ENCODE results near the gene LRRC32.

Gene LRRC32

DNA sequence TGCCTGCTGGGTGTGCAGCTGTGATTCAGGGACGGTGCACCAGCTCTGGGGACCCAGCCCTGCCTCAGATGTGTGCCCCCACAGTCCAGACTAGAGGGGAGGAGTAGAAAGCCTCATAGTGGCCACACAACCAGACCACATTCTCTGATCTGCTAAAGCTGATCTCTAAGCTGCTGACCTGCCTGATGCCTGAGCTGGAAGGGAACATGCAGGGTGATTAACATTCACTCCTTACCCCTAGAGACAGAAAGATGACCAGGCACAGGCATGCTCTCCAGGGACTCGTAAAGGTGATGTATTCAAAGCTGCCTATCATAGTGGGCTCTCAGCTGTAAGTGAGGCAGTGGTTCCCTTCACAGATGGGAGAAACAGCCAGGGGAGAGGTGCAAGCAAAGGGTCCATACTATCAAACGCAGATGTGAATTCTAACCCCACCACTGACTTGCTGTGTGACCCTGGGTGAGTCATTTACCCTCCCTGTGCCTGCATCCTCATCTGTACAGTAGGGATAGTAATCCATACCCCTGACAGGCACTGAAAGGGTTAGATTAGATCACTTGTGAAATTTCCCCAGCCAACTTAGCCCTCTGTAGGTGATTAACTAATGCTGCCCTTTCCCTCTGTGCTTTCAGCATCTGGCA is 29.0 kb upstream of the LRRC32 start:
- in situ Hi-C loops (cut with HindIII; ENCODE audit: low sequenced_read_pairs), result no loop called here

DNA sequence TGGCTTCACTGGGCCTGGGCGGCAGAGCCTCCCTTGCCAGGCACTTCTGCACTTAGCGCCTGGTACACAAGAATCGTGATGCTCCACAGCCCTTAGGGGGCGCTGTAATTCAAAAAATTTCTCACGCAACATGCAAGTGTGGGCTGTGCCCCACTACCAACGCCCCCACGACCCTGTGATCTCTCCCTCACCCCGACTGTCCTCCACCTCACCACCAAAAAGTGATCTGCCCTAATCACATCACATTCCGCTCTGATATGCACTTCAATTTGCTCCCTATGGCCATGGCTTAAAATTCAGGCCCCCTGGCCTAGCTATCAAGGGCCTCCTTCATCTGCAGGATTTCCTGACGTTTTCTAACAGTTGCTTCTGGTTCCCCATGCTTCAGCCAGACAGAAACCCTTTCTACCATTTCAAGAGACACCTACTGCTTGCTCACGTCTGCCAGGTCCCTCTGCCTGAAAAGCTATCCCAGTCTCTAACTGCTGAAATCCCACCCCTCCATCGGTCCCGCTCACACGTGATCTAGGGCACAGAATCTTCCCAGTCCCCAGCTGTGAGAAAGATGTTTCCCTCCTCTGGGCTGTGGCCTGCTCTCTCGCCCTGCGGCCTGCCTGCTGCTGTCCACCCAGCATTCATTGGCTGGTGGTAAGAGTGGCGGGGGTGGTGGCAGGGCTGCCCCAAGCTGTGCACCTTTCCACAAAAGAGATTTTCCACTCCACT is 27.9 kb upstream of the LRRC32 start:
- in situ Hi-C loops (cut with HindIII; ENCODE audit: low sequenced_read_pairs), result no loop called here

GRCh38 chr11:76696756-76697155 is 26.2 kb upstream of the LRRC32 start:
- in situ Hi-C loops (cut with HindIII; ENCODE audit: low sequenced_read_pairs), result no loop called here

GRCh38 chr11:76695771-76696170 is 25.2 kb upstream of the LRRC32 start:
- in situ Hi-C loops (cut with HindIII; ENCODE audit: low sequenced_read_pairs), result no loop called here

DNA sequence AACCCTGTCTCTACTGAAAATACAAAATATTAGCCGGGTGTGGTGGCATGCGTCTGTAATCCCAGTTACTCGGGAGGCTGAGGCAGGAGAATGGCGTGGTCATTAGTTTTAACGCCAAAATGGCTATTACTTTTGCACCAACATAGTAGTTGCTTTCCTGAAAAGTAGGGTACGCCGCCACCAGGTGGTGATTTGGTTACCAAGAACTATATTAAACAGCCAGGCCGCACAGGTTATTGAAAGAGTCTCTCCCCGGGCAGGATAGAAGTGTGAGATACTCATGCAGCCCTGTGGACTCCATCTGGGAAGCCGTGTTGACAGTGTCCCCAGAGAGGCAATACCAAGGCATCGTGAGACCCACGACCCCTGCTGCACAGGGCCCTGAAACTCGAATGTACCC is 24.6 kb upstream of the LRRC32 start:
- in situ Hi-C loops (cut with HindIII; ENCODE audit: low sequenced_read_pairs), result no loop called here

GRCh38 chr11:76694664-76695063 is 24.1 kb upstream of the LRRC32 start:
- in situ Hi-C loops (cut with HindIII; ENCODE audit: low sequenced_read_pairs), result no loop called here

DNA sequence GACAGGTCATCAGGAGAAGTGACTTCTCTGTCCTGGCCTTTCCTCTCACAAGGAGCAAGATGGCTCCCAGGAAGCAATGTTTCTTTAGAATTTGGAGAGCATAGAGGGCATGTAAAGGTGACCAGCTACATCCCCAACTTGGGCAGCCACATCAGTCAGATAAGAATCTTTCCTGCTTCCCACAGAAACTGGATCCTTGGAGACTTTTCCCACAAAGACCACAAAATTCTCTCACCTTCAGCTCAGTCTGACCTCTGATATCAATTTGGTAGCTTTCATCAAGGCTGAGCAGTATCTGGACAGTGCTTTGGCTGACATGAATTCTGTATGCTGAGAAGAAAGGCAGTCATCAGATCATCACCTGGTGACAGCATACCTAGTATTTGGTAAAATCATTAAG is 23.3 kb upstream of the LRRC32 start:
- in situ Hi-C loops (cut with HindIII; ENCODE audit: low sequenced_read_pairs), result no loop called here

GRCh38 chr11:76692956-76693355 is 22.4 kb upstream of the LRRC32 start:
- in situ Hi-C loops (cut with HindIII; ENCODE audit: low sequenced_read_pairs), result no loop called here

DNA sequence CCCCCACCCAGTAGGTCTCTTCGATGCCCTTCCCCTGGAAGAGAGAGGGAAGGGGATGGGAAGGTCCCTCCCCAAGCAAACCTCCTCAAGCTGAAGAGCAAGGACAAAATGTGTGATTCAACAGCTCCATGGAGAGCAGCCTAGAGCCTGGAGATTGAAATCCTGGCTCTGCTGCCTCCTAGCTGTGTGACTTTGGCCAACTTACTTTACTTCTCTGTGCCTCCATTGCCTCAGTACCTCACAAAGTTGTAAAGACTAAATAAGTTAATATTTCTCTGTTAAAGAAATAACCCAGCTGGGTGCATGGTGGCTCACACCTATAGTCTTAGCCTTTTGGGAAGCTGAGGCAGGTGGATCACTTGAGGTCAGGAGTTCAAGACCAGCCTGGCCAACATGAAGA is 21.1 kb upstream of the LRRC32 start:
- in situ Hi-C loops (cut with HindIII; ENCODE audit: low sequenced_read_pairs), result no loop called here

- in situ Hi-C loops (cut with HindIII; ENCODE audit: low sequenced_read_pairs), result no loop called here
These were observed 20.2 kb upstream of the LRRC32 start for GRCh38 chr11:76690736-76691135.

DNA sequence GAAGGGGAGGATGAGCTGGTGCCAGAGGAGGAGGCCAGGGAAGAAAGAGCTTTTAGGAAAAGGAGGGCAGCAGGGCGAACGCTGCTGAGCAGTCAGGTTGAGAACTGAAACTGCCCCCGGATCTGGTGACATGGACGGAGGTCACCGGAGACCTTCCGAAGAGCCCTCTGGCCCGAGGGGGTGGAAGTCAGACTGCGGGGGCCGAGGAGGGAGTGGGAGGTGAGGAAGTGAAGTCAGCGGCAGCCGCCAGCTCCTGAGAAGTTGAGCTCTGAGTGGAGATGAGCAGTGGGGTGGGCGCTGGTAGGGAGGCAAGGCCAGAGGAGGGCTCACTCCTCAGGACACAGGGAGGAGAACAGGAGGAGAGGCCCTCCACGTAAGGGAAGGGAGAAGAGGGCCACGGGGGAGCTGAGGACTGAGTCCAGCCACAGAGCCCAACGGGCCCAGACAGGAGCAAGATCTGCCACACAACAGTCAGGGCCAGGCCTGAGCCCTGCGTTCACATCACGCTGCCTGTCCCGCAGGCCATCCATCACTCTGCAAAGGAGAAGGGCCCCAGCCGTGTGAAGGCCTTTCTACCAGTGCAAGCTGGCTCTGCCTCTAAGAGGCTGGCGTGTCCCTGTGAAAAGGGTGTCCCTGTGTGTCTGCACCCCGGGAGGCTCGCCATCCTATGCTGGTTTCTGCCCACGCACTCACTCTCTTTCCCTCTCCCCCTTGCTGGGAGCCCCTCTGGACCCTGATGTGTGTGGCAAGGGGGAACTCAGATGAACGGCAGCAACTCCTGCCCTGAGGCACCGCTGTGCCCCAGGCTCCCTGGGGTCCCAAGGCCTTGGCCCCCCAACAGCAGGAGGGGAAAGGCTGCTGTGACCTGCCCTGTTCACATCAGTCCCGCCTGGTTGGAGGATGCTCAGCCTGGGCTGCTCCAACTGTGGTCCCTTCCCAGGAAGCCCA is 19.0 kb upstream of the LRRC32 start:
- in situ Hi-C loops (cut with HindIII; ENCODE audit: low sequenced_read_pairs), result no loop called here

- in situ Hi-C loops (cut with HindIII; ENCODE audit: low sequenced_read_pairs), result no loop called here
These were observed 17.6 kb upstream of the LRRC32 start for GRCh38 chr11:76688146-76688545.

DNA sequence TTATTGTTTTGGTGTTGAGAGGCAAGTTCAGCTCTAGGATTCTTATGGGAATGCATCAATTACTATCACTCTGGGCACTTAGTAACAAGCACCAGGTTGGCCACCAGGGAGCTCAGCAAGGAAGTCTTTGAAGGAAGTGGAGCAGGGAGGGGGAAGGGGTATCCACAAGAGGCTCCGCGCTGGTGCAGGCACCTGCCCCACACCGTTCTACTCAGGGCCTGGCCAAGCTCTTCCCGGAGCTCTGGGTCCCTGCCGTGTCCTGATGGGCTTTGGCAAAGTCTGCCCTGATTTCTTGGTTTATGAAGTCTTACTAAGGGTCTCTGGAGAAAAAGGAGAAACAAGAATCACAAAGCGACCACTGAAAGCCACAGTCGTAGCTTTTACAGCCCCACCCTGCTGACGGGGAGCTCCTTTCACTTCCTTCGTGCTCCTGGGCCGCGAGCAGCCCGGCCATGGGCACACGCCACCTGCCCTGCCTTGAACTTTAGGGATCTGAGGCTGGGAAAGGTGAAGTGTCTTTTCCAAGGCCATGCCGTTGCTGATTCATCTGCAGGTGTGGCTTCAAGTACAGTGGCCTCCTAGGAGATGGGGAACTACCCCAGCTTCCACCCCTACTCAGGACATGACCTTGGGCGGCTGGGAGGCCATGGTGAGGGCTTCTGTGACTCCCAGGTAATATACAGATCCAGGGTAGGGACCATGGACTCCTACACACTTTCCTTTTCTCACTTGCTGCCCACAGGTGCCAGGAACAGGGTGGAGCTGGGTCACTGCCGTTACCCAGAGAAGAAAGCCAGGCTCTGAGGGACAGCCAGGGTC is 15.9 kb upstream of the LRRC32 start:
- in situ Hi-C loops (cut with HindIII; ENCODE audit: low sequenced_read_pairs), result no loop called here

DNA sequence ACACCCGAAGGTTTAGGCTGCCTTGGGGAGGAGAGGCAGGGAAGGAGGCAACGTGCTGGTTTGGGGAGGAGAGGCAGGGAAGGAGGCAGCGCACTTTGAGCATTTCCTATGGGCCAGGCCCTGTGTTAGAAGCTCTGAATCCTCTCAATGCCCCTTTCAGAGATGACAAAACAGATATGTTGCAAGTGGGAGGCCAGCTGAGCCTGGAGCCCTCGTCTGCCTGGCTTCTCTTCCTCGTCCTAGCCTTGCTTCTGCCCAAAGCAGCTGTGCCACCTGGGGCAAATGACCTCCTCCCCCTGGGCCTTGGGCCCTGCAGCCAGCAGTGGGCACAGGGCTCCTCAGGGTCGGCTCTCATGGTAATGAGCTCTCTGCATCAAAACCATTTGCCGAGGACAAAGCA is 15.3 kb upstream of the LRRC32 start:
- in situ Hi-C loops (cut with HindIII; ENCODE audit: low sequenced_read_pairs), result no loop called here

GRCh38 chr11:76685237-76685636 is 14.7 kb upstream of the LRRC32 start:
- in situ Hi-C loops (cut with HindIII; ENCODE audit: low sequenced_read_pairs), result no loop called here

GRCh38 chr11:76684516-76684915 is 14.0 kb upstream of the LRRC32 start:
- in situ Hi-C loops (cut with HindIII; ENCODE audit: low sequenced_read_pairs), result no loop called here

GRCh38 chr11:76683161-76684095 is 12.9 kb upstream of the LRRC32 start:
- in situ Hi-C loops (cut with HindIII; ENCODE audit: low sequenced_read_pairs), result no loop called here

DNA sequence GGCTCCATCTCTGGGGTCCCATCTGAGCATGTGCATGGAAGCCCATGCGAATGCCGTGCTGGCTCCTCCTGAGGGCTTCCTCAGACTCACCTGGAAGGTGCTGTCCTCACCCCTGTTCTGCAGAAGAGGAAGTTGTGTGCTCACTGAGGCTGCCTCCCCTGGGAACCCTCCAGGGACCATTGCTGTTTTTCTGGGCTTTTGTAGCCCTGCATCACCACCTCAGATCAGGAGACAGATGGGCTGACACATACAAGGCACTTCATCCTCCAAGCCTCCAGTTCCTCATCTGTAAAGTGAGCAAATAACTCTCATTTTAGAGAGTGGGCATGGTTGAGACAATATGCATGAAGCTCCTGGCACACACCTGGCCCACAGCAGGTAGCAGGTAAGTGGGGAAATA is 12.1 kb upstream of the LRRC32 start:
- in situ Hi-C loops (cut with HindIII; ENCODE audit: low sequenced_read_pairs), result no loop called here

DNA sequence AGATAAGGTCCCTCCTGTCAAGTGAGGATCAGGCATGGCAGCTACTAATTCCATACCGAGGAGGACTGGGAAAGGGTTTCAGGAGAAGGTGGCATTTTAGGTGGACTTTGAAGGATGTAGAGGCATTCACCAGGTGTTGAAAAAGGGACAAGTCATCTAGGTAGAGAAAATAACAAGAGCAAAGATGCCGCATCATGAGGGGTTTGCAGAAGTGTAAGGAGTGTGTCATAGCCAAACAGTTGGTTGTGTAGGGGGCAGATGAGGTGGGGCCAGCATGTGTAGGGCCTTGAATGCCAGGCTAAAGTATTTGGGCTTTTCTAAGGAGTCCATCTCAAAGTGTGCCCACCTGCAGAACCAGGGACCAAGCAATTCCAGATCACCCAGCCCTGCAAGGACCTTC is 11.6 kb upstream of the LRRC32 start:
- in situ Hi-C loops (cut with HindIII; ENCODE audit: low sequenced_read_pairs), result no loop called here

All from DLD1 (cell line).